Measurements from ENCODE around the gene CCDC194.
"Not testable (repeated sequence)": the region's sequence is repeated elsewhere in the genome, so short reads cannot be mapped to it uniquely, and the experiment has no call there.

The CCDC194 gene

DNA sequence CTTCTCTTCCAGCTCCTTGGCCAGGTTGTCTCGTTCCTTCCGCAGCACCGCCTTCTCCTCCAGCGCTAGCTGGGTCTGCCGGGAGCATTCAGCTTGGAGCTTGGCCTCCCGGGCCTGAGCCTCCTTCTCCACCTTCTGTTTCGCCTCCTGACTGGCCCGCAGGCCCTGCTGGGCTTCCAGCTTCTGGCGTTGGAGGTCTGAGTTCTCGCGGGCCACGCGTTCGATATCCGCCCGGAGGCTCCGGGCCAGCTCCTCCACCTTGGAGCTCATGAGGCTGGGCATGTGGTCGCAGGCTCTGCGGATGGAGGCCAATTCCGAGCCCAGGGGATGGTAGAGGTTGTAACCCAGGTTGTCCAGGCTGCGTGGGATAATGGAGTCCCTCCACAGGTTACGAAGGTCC lies 28.6 kb downstream of the CCDC194 start:
- no peak for DNase-seq

- not testable (repeated sequence) for DNase-seq
Measured at GRCh38 chr19:17363852-17364605, 30.0 kb downstream of the CCDC194 start.

- no peak for DNase-seq
Measured at GRCh38 chr19:17359905-17360800, 33.8 kb downstream of the CCDC194 start.

- no peak for DNase-seq
Measured at GRCh38 chr19:17358395-17358794, 35.6 kb downstream of the CCDC194 start.

GRCh38 chr19:17357724-17358123 lies 36.3 kb downstream of the CCDC194 start:
- DNase-seq, result no peak

DNA sequence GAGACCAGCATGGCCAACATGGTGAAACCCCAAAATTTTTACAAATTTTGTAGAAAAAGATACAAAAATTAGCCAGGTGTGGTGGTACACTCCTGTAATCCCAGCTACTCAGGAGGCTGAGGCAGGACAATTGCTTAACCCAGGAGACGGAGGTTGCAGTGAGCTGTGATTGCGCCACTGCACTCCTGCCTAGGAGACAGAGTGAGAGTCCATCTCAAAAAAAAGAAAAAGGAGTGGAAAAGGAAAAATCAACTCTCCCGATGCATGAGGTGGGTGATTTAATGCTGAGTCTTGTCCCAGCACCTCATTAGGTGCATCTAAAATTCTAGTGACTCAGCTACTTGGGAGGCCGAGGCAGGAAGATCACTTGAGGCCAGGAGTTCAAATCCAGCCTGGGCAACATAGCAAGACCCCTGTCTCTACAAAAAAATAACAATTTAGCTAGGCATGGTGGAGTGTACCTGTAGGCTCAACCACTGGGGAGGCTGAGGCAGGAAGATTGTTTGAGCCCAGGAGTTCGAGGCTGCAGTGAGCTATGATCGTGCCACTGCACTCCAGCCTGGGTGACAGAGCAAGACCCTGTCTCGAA lies 36.8 kb downstream of the CCDC194 start:
- no peak for DNase-seq

DNA sequence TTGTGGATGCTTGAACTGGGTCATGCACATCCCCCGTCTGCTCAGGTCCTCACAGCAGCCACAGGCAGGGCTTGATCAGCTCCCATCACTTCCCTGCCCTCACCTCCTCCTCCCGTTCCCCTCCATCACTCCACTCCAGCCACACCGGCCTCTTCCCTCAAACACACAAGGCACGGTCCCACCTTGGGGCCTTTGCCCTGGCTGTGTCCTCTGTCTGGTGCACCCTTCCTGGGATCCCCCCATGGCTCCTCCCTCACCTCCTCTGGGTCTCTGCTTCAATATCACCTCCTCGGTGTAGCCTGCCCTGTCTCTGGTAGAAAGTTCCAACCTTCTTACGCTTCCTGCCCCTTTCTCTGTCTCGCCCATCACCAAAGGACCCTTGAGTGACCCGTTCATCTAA lies 40.6 kb downstream of the CCDC194 start:
- no peak for DNase-seq

- no peak for DNase-seq
Measured at GRCh38 chr19:17352608-17353280, 41.3 kb downstream of the CCDC194 start.

DNA sequence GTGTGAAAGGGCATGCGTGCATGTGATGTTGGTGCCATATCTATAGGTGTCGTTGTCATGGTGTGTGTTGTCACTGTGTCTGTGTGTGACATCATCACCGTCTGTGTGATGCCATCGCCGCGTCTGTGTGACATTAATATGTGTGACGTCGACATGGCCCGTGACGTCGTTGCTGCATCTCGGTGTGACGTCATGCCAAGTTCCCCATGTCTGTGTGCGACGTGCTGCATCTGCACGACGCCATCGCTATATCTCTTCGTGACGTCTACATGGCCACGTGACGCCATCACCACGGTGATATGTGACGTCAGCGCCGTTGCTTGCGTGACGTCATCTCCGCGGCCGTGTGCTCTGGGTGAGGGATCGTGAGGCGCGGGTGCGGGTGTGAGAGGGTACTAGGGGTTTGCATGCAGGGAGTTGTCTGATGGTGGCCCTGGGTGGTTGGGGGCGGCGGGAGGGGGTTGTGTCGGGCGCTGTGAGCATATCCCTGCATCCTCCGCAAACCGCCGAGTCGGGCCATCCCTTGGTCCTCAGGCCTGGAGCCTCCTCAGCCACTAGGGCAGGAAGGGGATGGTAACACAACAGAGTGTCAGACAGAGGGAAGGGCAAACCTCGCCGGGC lies 42.1 kb downstream of the CCDC194 start:
- no peak for DNase-seq

DNA sequence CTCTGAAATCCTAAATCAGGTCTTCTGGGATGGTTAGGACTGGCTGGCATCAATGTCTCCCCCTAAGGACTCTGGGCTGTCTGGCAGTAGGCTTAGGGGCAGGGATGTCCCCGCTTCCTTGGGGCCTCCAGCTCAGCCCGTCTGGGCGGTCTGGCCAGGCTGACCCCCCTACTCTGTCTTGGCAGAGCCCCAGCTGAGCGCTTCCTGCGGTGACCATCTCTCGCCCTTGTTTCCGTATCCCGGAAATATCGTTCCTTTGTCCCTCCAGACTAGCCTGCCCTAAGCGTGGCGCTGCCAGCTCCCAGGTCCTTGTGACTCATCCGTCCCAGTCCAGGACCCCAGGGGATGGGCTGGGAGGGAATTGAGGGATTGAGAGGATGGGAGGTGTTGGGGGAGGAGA lies 45.3 kb downstream of the CCDC194 start:
- DNase-seq, result peak; percentile 61

- no peak for DNase-seq
Measured at GRCh38 chr19:17347877-17348276, 46.1 kb downstream of the CCDC194 start.

- DNase-seq, result no peak
Measured at GRCh38 chr19:17347361-17347760, 46.6 kb downstream of the CCDC194 start.

DNA sequence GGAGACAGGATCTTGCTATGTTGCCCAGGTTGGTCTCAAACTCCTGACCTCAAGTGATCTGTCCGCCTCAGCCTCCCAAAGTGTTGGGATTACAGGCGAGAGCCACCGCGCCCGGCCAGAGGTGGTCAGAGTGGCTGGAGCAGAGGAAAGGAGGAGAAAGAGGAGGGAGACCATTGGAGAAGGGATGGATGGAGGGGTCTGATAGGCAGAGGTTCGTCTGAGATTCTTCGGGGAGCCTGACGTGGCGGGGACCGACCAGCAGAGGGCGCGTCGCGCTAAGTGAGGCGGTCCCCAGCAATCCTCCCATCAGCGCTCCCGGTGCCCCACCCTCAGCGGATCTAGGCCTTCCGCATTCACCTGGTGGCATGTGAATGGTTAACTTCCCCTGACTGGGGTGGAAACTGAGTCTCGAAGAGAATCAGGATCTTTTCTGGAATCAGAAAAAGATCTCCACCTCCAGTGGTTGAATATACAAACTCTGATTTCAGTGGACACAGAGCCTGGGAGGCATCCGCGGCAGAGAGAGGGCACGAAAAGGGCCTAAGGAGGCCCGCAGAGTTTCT lies 47.8 kb downstream of the CCDC194 start:
- DNase-seq, result peak; percentile 33

DNA sequence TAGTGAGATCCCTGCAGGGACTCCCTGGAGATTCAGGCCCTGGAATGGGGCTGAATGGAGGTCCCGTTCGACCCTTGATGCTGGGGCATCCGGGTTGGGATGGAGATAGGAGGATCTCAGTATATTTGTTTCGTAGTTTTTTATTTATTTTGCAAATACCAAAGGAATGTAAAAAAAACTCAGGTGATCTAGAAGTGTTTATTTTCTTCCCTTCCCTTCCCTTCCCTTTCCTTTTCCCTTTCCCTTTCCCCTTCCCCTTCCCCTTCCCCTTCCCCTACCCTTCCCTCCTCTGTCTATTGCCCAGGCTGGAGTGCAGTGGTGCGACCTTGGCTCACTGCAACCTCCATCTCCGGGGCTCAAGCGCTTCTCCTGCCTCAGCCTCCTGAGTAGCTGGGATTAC lies 52.2 kb downstream of the CCDC194 start:
- no peak for DNase-seq

DNA sequence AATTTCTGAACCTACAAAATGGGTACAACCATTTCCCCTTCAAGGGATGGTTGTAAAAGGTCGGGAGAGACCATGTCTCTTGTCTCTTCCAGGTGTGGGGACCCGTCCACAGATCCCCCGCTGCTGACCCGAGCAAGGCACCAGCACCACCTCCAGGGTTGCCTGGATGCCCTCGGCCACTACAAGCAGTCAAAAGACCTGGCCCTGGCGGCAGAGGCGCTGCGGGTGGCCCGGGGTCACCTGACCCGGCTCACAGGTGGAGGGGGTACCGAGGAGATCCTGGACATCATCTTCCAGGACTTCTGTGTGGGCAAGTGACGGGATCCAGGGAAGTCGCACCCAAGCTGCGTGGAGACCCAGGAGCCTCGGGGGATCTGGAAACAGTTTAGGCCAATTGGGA lies 52.6 kb downstream of the CCDC194 start:
- DNase-seq, result no peak

DNA sequence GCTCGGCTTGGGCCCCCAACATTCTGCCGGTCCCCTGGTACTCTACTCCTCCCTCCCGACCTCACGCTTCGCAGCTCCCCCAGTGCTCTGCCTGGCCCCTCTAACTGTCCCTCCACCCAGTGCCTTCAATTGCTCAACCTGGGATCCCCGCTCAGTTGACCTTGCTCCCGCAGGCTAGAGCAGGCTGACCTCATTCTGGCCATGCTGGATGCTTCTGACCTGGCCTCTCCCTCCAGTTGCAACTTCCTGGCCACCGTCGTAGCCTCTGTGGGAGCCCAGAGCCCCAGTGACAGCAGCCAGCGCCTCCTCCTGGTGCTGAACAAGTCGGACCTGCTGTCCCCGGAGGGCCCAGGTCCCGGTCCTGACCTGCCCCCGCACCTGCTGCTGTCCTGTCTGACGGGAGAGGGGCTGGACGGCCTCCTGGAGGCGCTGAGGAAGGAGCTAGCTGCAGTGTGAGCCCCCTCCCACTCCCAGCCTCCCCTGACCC lies 53.1 kb downstream of the CCDC194 start:
- DNase-seq, result no peak
